HepG2 (cell line): ENCODE data around the gene KIF21B. TPM values are rescaled to one million over a fixed set of nuclear protein-coding genes. Genes with fewer than 3 reads are reported as not detected.

Experiments used
- ATAC-seq: fragments of 200-7000 bp; cut with Tn5 transposase; 3 replicates; pipeline ENCODE4 v1.9.1; 2020; ENCODE audit warnings: mild to moderate bottlenecking, moderate library complexity
- BruUV-seq: library from RNA; stranded (reverse); fragments of 400-500 nt; replicated peaks from 2 replicates; lab custom pipeline; 2021; lab: Mats Ljungman, UMichigan
- CTCF ChIA-PET: fragments of 300-600 bp; formaldehyde crosslinking; extraction: SDS; loops from one replicate; lab custom pipeline; 2021; ENCODE audit warnings: low total read pairs, inconsistent platforms, low intra/inter-chr PET ratio; lab: Yijun Ruan, JAX
- POLR2A ChIA-PET: fragments of 350-600 bp; sonication (Branson Sonifier 250); formaldehyde crosslinking; loops from one replicate; lab custom pipeline; 2020; ENCODE audit warnings: antibody characterized with exemption, inconsistent platforms; lab: Yijun Ruan, JAX
- DNase-seq: peaks from one replicate; pipeline ENCODE4 v3.0.0-alpha.2; 2015; ENCODE audit warnings: low spot score
- FAIRE-seq: peaks from 3 replicates; lab custom pipeline; 2011; peaks lifted over from hg19 to GRCh38; lab: Jason Lieb, UNC
- H2AFZ ChIP-seq: one replicate; pipeline ENCODE4 v1.6.1; 2011; ENCODE audit warnings: low read length, inconsistent platforms
- H3K27ac ChIP-seq: fragments of 300-600 bp; 3 replicates; pipeline ENCODE4 v1.8.0; 2011; ENCODE audit warnings: mixed run types, mild to moderate bottlenecking, mixed read lengths, low read length, inconsistent platforms; ENCODE audit not compliant: insufficient read depth; ENCODE audit errors: extremely low read length
- H3K27me3 ChIP-seq, 2 experiments: fragments of 200-600 bp in 1 of 2; 2 replicates in 1 of 2; 3 replicates in 1 of 2; pipeline versions ENCODE4 v1.6.0 to v1.8.0; 2011; ENCODE audit warnings: low read length in 2 of 2, mild to moderate bottlenecking in 2 of 2, moderate library complexity in 2 of 2, inconsistent platforms in 1 of 2; ENCODE audit not compliant: insufficient read depth in 2 of 2, control insufficient read depth in 1 of 2
- H3K36me3 ChIP-seq, 2 experiments: fragments of 200-600 bp in 1 of 2; replicated peaks in 1 of 2; 2 replicates in 1 of 2; 3 replicates in 1 of 2; pipeline versions ENCODE4 v1.5.1 to v1.8.0; 2011; ENCODE audit warnings: low read length in 2 of 2, inconsistent platforms in 1 of 2; ENCODE audit not compliant: insufficient read depth in 2 of 2, control insufficient read depth in 1 of 2
- H3K4me1 ChIP-seq: 2 replicates; pipeline ENCODE4 v1.5.1; 2012; ENCODE audit warnings: low read length, inconsistent platforms; ENCODE audit not compliant: insufficient read depth
- H3K4me2 ChIP-seq: 2 replicates; pipeline ENCODE4 v1.6.0; 2011; ENCODE audit warnings: low read depth, low read length, inconsistent platforms
- H3K4me3 ChIP-seq, 3 experiments: fragments of 200-600 bp in 1 of 3; sonication (generic), shearing (Covaris generic) in 1 of 3; replicated peaks in 1 of 3; 2 replicates each; pipeline ENCODE4 v1.5.1; 2011 to 2016; ENCODE audit warnings: low read length in 3 of 3, inconsistent platforms in 2 of 3, low read depth in 2 of 3, mild to moderate bottlenecking in 2 of 3, control low read depth in 1 of 3, mixed read lengths in 1 of 3; ENCODE audit not compliant: insufficient read depth in 1 of 3
- H3K79me2 ChIP-seq: one replicate; pipeline ENCODE4 v1.6.1; 2011; ENCODE audit warnings: low read length, inconsistent platforms; ENCODE audit not compliant: insufficient read depth
- H3K9ac ChIP-seq: 2 replicates; pipeline ENCODE4 v1.6.0; 2011; ENCODE audit warnings: mild to moderate bottlenecking, low read depth, low read length, inconsistent platforms; ENCODE audit not compliant: insufficient read depth
- H3K9me3 ChIP-seq: 2 replicates; pipeline ENCODE4 v1.5.1; 2012; ENCODE audit warnings: mild to moderate bottlenecking, low read length
- H4K20me1 ChIP-seq: 2 replicates; pipeline ENCODE4 v1.6.0; 2011; ENCODE audit warnings: inconsistent platforms, mild to moderate bottlenecking, low read length, moderate library complexity; ENCODE audit not compliant: insufficient read depth
- CEBPG ChIP-seq: IDR thresholded peaks from 2 replicates; pipeline ENCODE4 v1.6.1; 2016
- ISX ChIP-seq: sonication (generic); formaldehyde crosslinking; conservative IDR thresholded peaks from 2 replicates; pipeline ENCODE4 v1.5.0; 2020; ENCODE audit warnings: missing genetic modification reagents
- JUN ChIP-seq: sonication (generic); formaldehyde crosslinking; IDR thresholded peaks from 2 replicates; pipeline ENCODE4 v1.4.0; 2020; ENCODE audit warnings: mild to moderate bottlenecking, missing genetic modification reagents
- MIER3 ChIP-seq: IDR thresholded peaks from 2 replicates; pipeline ENCODE4 v1.6.1; 2016; ENCODE audit warnings: missing compliant biosample characterization, borderline replicate concordance
- NR2F2 ChIP-seq: IDR thresholded peaks from 2 replicates; pipeline ENCODE4 v1.6.1; 2012; ENCODE audit warnings: low read depth, inconsistent platforms, borderline replicate concordance
- PHF21A ChIP-seq: sonication (generic); formaldehyde crosslinking; IDR thresholded peaks from 2 replicates; pipeline ENCODE4 v1.5.0; 2020; ENCODE audit warnings: mild to moderate bottlenecking, missing genetic modification reagents
- TARDBP ChIP-seq: sonication (generic); formaldehyde crosslinking; IDR thresholded peaks from 2 replicates; pipeline ENCODE4 v1.8.0; 2022; ENCODE audit warnings: mild to moderate bottlenecking, missing genetic modification reagents
- WGBS: methylation state at CpG from one replicate; pipeline ENCODE4 v1.1.6; 2017; ENCODE audit warnings: low lambda C conversion rate; 5-methylcytosine and 5-hydroxymethylcytosine counted together
- in situ Hi-C: cut with HindIII; loops from 2 replicates; pipeline ENCODE4 v1.10.0; 2017; ENCODE audit warnings: low pct_unique_long_range_greater_than_20kb; ENCODE audit not compliant: extremely low pct_ligation_motif_present
- intact Hi-C: fragments of 100-400 bp; cut with micrococcal nuclease; formaldehyde crosslinking; loops from one replicate; pipeline ENCODE4 v1.10.0; 2022; ENCODE audit not compliant: unreplicated experiment
- polyA plus RNA-seq, 8 experiments: library from polyadenylated mRNA; depleted of rRNA in 3 of 8; stranded (reverse) in 7 of 8; unstranded in 1 of 8; fragments of >200 nt; fragmentation: Illumina TruSeq in 4 of 8; extraction: Trizol in 4 of 8; gene quantifications; 2 replicates each; pipeline versions ENCODE4 v1.2.1 to v1.2.3, GENCODE V29; 2011 to 2016; ENCODE audit warnings: low read depth in 4 of 8, missing spikeins in 1 of 8, mixed read lengths in 1 of 8; ENCODE audit not compliant: insufficient read depth in 1 of 8
- total RNA-seq, 5 experiments: library from RNA; depleted of rRNA; stranded (reverse); fragments of >200 nt; fragmentation: Illumina TruSeq; extraction: Trizol; gene quantifications; 2 replicates each; pipeline ENCODE4 v1.2.3, GENCODE V29; 2016; ENCODE audit warnings: low read depth in 1 of 5
- TF ChIP-seq, protein P1 (sequence below): sonication (generic); formaldehyde crosslinking; IDR thresholded peaks from 2 replicates; pipeline ENCODE4 v1.4.0; 2020; ENCODE audit warnings: mild to moderate bottlenecking, low read depth, missing genetic modification reagents
- TF ChIP-seq, protein P2 (sequence below): sonication (generic); formaldehyde crosslinking; IDR thresholded peaks from 2 replicates; pipeline ENCODE4 v1.4.0; 2020; ENCODE audit warnings: missing genetic modification reagents

Gene KIF21B
- total and polyA plus RNA-seq, 2 of the 13 experiments (the other 11 are each of a cell fraction or from before 2014, with no cell fraction given): 0.17 to 0.20 TPM

DNA sequence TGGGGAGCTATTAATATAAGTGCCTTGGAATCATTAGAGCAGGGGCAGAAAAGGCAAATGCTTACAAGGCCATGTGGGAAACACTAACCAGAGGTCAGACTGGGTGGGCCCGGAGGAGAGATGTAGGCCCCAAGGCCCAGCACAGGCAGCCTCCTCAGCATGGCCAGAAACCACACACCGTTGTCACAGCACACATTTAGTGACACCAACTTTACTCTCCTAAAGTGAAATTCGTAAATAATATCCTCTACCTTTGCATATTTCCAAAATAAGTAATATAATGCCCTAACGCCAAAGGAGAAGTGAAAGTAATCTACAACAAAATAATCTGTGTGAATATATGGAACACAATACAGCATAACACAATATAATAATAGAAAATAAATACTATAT lies 62.6 kb downstream of the KIF21B start:
- intact Hi-C loops: no loop called here
- TF ChIP-seq, protein P1, sequence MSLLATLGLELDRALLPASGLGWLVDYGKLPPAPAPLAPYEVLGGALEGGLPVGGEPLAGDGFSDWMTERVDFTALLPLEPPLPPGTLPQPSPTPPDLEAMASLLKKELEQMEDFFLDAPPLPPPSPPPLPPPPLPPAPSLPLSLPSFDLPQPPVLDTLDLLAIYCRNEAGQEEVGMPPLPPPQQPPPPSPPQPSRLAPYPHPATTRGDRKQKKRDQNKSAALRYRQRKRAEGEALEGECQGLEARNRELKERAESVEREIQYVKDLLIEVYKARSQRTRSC (CRISPR knock-in tag): no peak
- TF ChIP-seq PHF21A (CRISPR knock-in tag) (no peak), TARDBP (no peak), ISX (CRISPR knock-in tag) (no peak), JUN (CRISPR knock-in tag) (no peak), MIER3 (CRISPR knock-in tag) (no peak), CEBPG (CRISPR knock-in tag) (no peak), NR2F2 (no peak)
- TF ChIP-seq, protein P2, sequence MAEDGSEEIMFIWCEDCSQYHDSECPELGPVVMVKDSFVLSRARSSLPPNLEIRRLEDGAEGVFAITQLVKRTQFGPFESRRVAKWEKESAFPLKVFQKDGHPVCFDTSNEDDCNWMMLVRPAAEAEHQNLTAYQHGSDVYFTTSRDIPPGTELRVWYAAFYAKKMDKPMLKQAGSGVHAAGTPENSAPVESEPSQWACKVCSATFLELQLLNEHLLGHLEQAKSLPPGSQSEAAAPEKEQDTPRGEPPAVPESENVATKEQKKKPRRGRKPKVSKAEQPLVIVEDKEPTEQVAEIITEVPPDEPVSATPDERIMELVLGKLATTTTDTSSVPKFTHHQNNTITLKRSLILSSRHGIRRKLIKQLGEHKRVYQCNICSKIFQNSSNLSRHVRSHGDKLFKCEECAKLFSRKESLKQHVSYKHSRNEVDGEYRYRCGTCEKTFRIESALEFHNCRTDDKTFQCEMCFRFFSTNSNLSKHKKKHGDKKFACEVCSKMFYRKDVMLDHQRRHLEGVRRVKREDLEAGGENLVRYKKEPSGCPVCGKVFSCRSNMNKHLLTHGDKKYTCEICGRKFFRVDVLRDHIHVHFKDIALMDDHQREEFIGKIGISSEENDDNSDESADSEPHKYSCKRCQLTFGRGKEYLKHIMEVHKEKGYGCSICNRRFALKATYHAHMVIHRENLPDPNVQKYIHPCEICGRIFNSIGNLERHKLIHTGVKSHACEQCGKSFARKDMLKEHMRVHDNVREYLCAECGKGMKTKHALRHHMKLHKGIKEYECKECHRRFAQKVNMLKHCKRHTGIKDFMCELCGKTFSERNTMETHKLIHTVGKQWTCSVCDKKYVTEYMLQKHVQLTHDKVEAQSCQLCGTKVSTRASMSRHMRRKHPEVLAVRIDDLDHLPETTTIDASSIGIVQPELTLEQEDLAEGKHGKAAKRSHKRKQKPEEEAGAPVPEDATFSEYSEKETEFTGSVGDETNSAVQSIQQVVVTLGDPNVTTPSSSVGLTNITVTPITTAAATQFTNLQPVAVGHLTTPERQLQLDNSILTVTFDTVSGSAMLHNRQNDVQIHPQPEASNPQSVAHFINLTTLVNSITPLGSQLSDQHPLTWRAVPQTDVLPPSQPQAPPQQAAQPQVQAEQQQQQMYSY (CRISPR knock-in tag): no peak

More for the DNA sequence above, 62.6 kb downstream of the KIF21B start:
- Histone ChIP-seq H3K79me2 (no peaks in the 10 kb centered on the region), H3K36me3 (no peaks in the 10 kb centered on the region), H3K27ac (no peak overlapping the region), H2AFZ (no peak overlapping the region), H3K4me3 (no peak overlapping the region), H3K4me1 (no peaks in the 10 kb centered on the region), H4K20me1 (no peaks in the 10 kb centered on the region), H3K9me3 (no peaks in the 10 kb centered on the region), H3K27me3 (peaks cover 3 to 14% of the 10 kb centered on the region in 2 experiments), H3K9ac (no peak overlapping the region), H3K4me2 (no peak overlapping the region)
- in situ Hi-C loops: no loop called here
- WGBS: 19% methylated on average over 3 of the region's 4 CpGs
- no TSS peak for BruUV-seq
- CTCF ChIA-PET: no interaction called here
- no peak for FAIRE-seq
- POLR2A ChIA-PET: no interaction called here
- DNase-seq: no peak
- ATAC-seq: no peak
